IMR-90 (cell line): Measurements from ENCODE around the gene STARD7. TPM values are rescaled to one million over a fixed set of nuclear protein-coding genes. Genes with fewer than 3 reads are reported as not detected.

Source experiments
- ATAC-seq: fragments of 200-7000 bp; cut with Tn5 transposase; 2 replicates; pipeline ENCODE4 v1.9.1; 2020; ENCODE audit warnings: low read depth, mild to moderate bottlenecking, moderate library complexity
- BruUV-seq: library from RNA; stranded (reverse); fragments of 400-500 nt; replicated peaks from 2 replicates; lab custom pipeline; 2021; lab: Mats Ljungman, UMichigan
- CTCF ChIA-PET: fragments of 300-600 bp; formaldehyde crosslinking; extraction: SDS; loops from one replicate; lab custom pipeline; 2021; ENCODE audit warnings: antibody characterized with exemption; lab: Yijun Ruan, JAX
- POLR2A ChIA-PET: fragments of 300-600 bp; sonication (Branson Sonifier 250); formaldehyde crosslinking; loops from one replicate; lab custom pipeline; 2022; ENCODE audit warnings: antibody characterized with exemption; ENCODE audit not compliant: unreplicated experiment; lab: Charles Lee
- DNase-seq: peaks from one replicate; pipeline ENCODE4 v3.0.0; 2013
- H2AFZ ChIP-seq: replicated peaks from 2 replicates; pipeline ENCODE3; 2013; ENCODE audit warnings: low read length, mild to moderate bottlenecking; ENCODE audit not compliant: poor library complexity
- H2AK5ac ChIP-seq: 2 replicates; pipeline ENCODE4 v1.6.1; 2013; ENCODE audit warnings: low read depth, low read length, inconsistent platforms
- H2AK9ac ChIP-seq: replicated peaks from 2 replicates; pipeline ENCODE3; 2013; ENCODE audit warnings: mild to moderate bottlenecking, low read depth, low read length, moderate library complexity; ENCODE audit not compliant: poor library complexity
- H2BK120ac ChIP-seq: 2 replicates; pipeline ENCODE4 v1.6.1; 2013; ENCODE audit warnings: low read depth, low read length, inconsistent platforms
- H2BK15ac ChIP-seq: 3 replicates; pipeline ENCODE4 v1.6.1; 2013; ENCODE audit warnings: low read depth, low read length, inconsistent platforms
- H2BK20ac ChIP-seq: 2 replicates; pipeline ENCODE4 v1.6.1; 2013; ENCODE audit warnings: low read depth, mild to moderate bottlenecking, inconsistent platforms, low read length, moderate library complexity
- H2BK5ac ChIP-seq: 2 replicates; pipeline ENCODE4 v1.6.1; 2013; ENCODE audit warnings: mild to moderate bottlenecking, low read depth, low read length, inconsistent platforms; ENCODE audit not compliant: poor library complexity, severe bottlenecking
- H3K14ac ChIP-seq: replicated peaks from 2 replicates; pipeline ENCODE4 v1.6.1; 2013; ENCODE audit warnings: low read depth, low read length, inconsistent platforms
- H3K18ac ChIP-seq: 2 replicates; pipeline ENCODE4 v1.6.1; 2013; ENCODE audit warnings: low read depth, low read length, control low read depth
- H3K23ac ChIP-seq: 2 replicates; pipeline ENCODE4 v1.6.1; 2013; ENCODE audit warnings: low read depth, low read length, inconsistent platforms
- H3K27ac ChIP-seq: 2 replicates; pipeline ENCODE4 v1.5.1; 2013; ENCODE audit warnings: mild to moderate bottlenecking, control low read depth, low read length; ENCODE audit not compliant: insufficient read depth
- H3K27me3 ChIP-seq: 2 replicates; pipeline ENCODE4 v1.6.1; 2013; ENCODE audit warnings: low read length; ENCODE audit not compliant: control insufficient read depth, insufficient read depth
- H3K36me3 ChIP-seq: 2 replicates; pipeline ENCODE4 v1.6.1; 2013; ENCODE audit warnings: low read length, mixed read lengths; ENCODE audit not compliant: control insufficient read depth, insufficient read depth
- H3K4ac ChIP-seq: 2 replicates; pipeline ENCODE4 v1.6.1; 2013; ENCODE audit warnings: low read depth, low read length, inconsistent platforms
- H3K4me1 ChIP-seq: 2 replicates; pipeline ENCODE4 v1.6.1; 2013; ENCODE audit warnings: low read length, mixed read lengths; ENCODE audit not compliant: control insufficient read depth, insufficient read depth
- H3K4me2 ChIP-seq: 2 replicates; pipeline ENCODE4 v1.6.1; 2013; ENCODE audit warnings: low read depth, mild to moderate bottlenecking, control low read depth, low read length, moderate library complexity
- H3K4me3 ChIP-seq: 2 replicates; pipeline ENCODE4 v1.5.1; 2013; ENCODE audit warnings: low read depth, mild to moderate bottlenecking, control low read depth, low read length, moderate library complexity; ENCODE audit not compliant: insufficient read depth
- H3K56ac ChIP-seq: 2 replicates; pipeline ENCODE4 v1.6.1; 2013; ENCODE audit warnings: low read length, inconsistent platforms; ENCODE audit not compliant: insufficient read depth; ENCODE audit errors: extremely low read depth
- H3K79me1 ChIP-seq, 2 experiments: 2 replicates each; pipeline ENCODE4 v1.6.1; 2013; ENCODE audit warnings: low read length in 2 of 2, inconsistent platforms in 1 of 2, low read depth in 1 of 2
- H3K9ac ChIP-seq: 2 replicates; pipeline ENCODE4 v1.6.1; 2013; ENCODE audit warnings: low read depth, low read length, control low read depth
- H3K9me1 ChIP-seq: 2 replicates; pipeline ENCODE4 v1.6.1; 2013; ENCODE audit warnings: low read length, inconsistent platforms; ENCODE audit not compliant: insufficient read depth
- H3K9me3 ChIP-seq: 2 replicates; pipeline ENCODE4 v1.6.1; 2013; ENCODE audit warnings: low read length; ENCODE audit not compliant: control insufficient read depth, insufficient read depth
- H4K20me1 ChIP-seq: 2 replicates; pipeline ENCODE4 v1.6.1; 2013; ENCODE audit warnings: low read length, inconsistent platforms; ENCODE audit not compliant: insufficient read depth
- H4K5ac ChIP-seq: 2 replicates; pipeline ENCODE4 v1.6.1; 2013; ENCODE audit warnings: mild to moderate bottlenecking, low read depth, low read length, control low read depth
- H4K8ac ChIP-seq, 2 experiments: 2 replicates each; pipeline ENCODE4 v1.6.1; 2013; ENCODE audit warnings: low read depth in 2 of 2, low read length in 2 of 2, control low read depth in 1 of 2, inconsistent platforms in 1 of 2
- H4K91ac ChIP-seq: 2 replicates; pipeline ENCODE4 v1.6.1; 2013; ENCODE audit warnings: low read depth, low read length, inconsistent platforms; ENCODE audit not compliant: insufficient read depth
- BHLHE40 ChIP-seq: fragments of 150-350 bp; IDR thresholded peaks from 2 replicates; pipeline ENCODE4 v1.6.1; 2016; ENCODE audit warnings: mild to moderate bottlenecking, low read depth, low read length
- CEBPB ChIP-seq: IDR thresholded peaks from 2 replicates; pipeline ENCODE4 v1.6.1; 2012; ENCODE audit warnings: low read depth, low read length, improper control_type of control experiment
- CHD1 ChIP-seq: IDR thresholded peaks from 2 replicates; pipeline ENCODE4 v1.6.1; 2012; ENCODE audit warnings: low read depth, low read length, improper control_type of control experiment
- CTCF ChIP-seq: conservative IDR thresholded peaks from 2 replicates; pipeline ENCODE4 v1.5.1; 2012; ENCODE audit warnings: mild to moderate bottlenecking, low read depth, low read length, improper control_type of control experiment
- ELK1 ChIP-seq: fragments of 150-350 bp; IDR thresholded peaks from 2 replicates; pipeline ENCODE4 v1.6.1; 2016; ENCODE audit warnings: low read depth, mild to moderate bottlenecking, low read length, moderate library complexity, borderline replicate concordance
- FOS ChIP-seq: fragments of 150-350 bp; IDR thresholded peaks from 2 replicates; pipeline ENCODE4 v1.6.1; 2016; ENCODE audit warnings: low read depth, low read length
- MAFK ChIP-seq: IDR thresholded peaks from 2 replicates; pipeline ENCODE4 v1.6.1; 2012; ENCODE audit warnings: low read depth, low read length, improper control_type of control experiment
- MAZ ChIP-seq: IDR thresholded peaks from 2 replicates; pipeline ENCODE4 v1.6.1; 2012; ENCODE audit warnings: low read depth, mild to moderate bottlenecking, low read length, improper control_type of control experiment, moderate library complexity, borderline replicate concordance
- MXI1 ChIP-seq: IDR thresholded peaks from 2 replicates; pipeline ENCODE4 v1.6.1; 2012; ENCODE audit warnings: low read depth, mild to moderate bottlenecking, low read length, moderate library complexity, borderline replicate concordance
- NFE2L2 ChIP-seq: fragments of 150-350 bp; IDR thresholded peaks from 2 replicates; pipeline ENCODE4 v1.6.1; 2016; ENCODE audit warnings: low read depth, mild to moderate bottlenecking, low read length
- POLR2A ChIP-seq: IDR thresholded peaks from 2 replicates; pipeline ENCODE4 v1.6.1; 2012; ENCODE audit warnings: mild to moderate bottlenecking, low read depth, low read length
- RAD21 ChIP-seq: IDR thresholded peaks from 2 replicates; pipeline ENCODE4 v1.6.1; 2012; ENCODE audit warnings: low read length, improper control_type of control experiment
- RCOR1 ChIP-seq: IDR thresholded peaks from 2 replicates; pipeline ENCODE4 v1.6.1; 2012; ENCODE audit warnings: mild to moderate bottlenecking, low read length, improper control_type of control experiment; ENCODE audit not compliant: insufficient replicate concordance
- RFX5 ChIP-seq: IDR thresholded peaks from 2 replicates; pipeline ENCODE4 v1.8.0; 2012; ENCODE audit warnings: low read depth, mild to moderate bottlenecking, low read length, moderate library complexity
- SMC3 ChIP-seq: fragments of 150-350 bp; IDR thresholded peaks from 2 replicates; pipeline ENCODE4 v1.6.1; 2016; ENCODE audit warnings: low read depth, mild to moderate bottlenecking, antibody characterized with exemption, low read length, moderate library complexity
- WGBS, 2 experiments: methylation state at CpG; one replicate each; pipeline versions ENCODE4 v1.1.5 to v1.1.7; 2013; ENCODE audit warnings: missing lambda C conversion rate in 2 of 2; ENCODE audit not compliant: insufficient read length in 1 of 2; ENCODE audit errors: extremely low coverage in 2 of 2; 5-methylcytosine and 5-hydroxymethylcytosine counted together
- dilution Hi-C: fragments of 300-500 bp; cut with HindIII; formaldehyde crosslinking; loops from one replicate; pipeline ENCODE4 v1.14.3; 2018; ENCODE audit warnings: low sequenced_read_pairs; ENCODE audit not compliant: unreplicated experiment
- in situ Hi-C: fragments of 300-500 bp; cut with MboI; formaldehyde crosslinking; loops from 3 replicates; pipeline ENCODE4 v1.14.3; 2019; ENCODE audit warnings: low sequenced_read_pairs, inconsistent platforms, mixed read lengths
- intact Hi-C: fragments of 100-400 bp; cut with micrococcal nuclease; formaldehyde crosslinking; loops from 2 replicates; pipeline ENCODE4 v1.10.0; 2022
- polyA plus RNA-seq, 3 experiments: library from polyadenylated mRNA; depleted of rRNA; stranded (reverse); fragments of >200 nt; gene quantifications; 2 replicates each; pipeline ENCODE4 v1.2.3, GENCODE V29; 2012; ENCODE audit warnings: low replicate concordance in 1 of 3
- total RNA-seq: library from RNA; depleted of rRNA; stranded (reverse); fragments of >200 nt; gene quantifications from 2 replicates; pipeline ENCODE4 v1.2.3, GENCODE V29; 2012

Gene STARD7
- total and polyA plus RNA-seq, 2 of the 4 experiments (the other 2 are of a cell fraction), result 61.7 to 138 TPM

GRCh38 chr2:96251721-96252292, 43.2 kb upstream of the STARD7 start:
- Histone ChIP-seq H2AK5ac (peak overlapping the region; percentile 48; the same call in 1 of the 2 replicates), H3K18ac (no peak overlapping the region), H3K27ac (peak overlapping the region; percentile 53), H3K23ac (peak overlapping the region; percentile 71), H2BK5ac (peak overlapping the region; percentile 55), H4K5ac (no peak overlapping the region), H2BK15ac (no peak overlapping the region), H3K9me1 (peaks cover 26% of the 10 kb centered on the region), H3K27me3 (no peaks in the 10 kb centered on the region), H3K4me2 (peak overlapping the region; percentile 51), H3K4me3 (no peak overlapping the region), H3K4me1 (peaks cover 11% of the 10 kb centered on the region), H4K20me1 (peaks cover 9% of the 10 kb centered on the region), H3K9ac (peak overlapping the region; percentile 10; the same call in 1 of the 2 replicates), H2AFZ (peak overlapping the region; percentile 77), H2AK9ac (peak overlapping the region; percentile 75), H2BK20ac (no peak overlapping the region), H4K8ac (peak overlapping the region in 1 of 2 experiments; percentile 61; a peak in 2 of 4 replicates), H3K56ac (no peak overlapping the region; the same call in 1 of the 2 replicates), H3K36me3 (peaks cover 35% of the 10 kb centered on the region), H3K14ac (peak overlapping the region; percentile 28; the same call in 1 of the 2 replicates), H4K91ac (0 out of 2 replicates have a peak overlapping the region, but pooled peaks have one; percentile 17), H3K4ac (peak overlapping the region; percentile 51), H2BK120ac (0 out of 2 replicates have a peak overlapping the region, but pooled peaks have one; percentile 2), H3K9me3 (no peaks in the 10 kb centered on the region), H3K79me1 (peaks cover 11 to 35% of the 10 kb centered on the region in 2 experiments; a peak in 3 of 4 replicates)
- in situ Hi-C loops, result loop anchor here (25.0 kb wide), 1 partner anchor 240 kb away; no protein-coding TSS in a partner anchor
- ChIA-PET CTCF (no interaction called here), POLR2A (no interaction called here)
- ATAC-seq (peak; percentile 98), DNase-seq (peak; percentile 97)
- intact Hi-C loops, result no loop called here
- 30% methylated on average over 3 of the region's 6 CpGs; no CpG with 5 or more reads in 1 of the 2 experiments for WGBS, 2 experiments
- dilution Hi-C loops, result no loop called here
- TSS peak; percentile 47 for BruUV-seq
- peak; percentile 32; the same call in 1 of the 2 replicates for TF ChIP-seq FOS
- peak; percentile 47; the same call in 1 of the 2 replicates for TF ChIP-seq MXI1
- no peak for TF ChIP-seq RCOR1
- no peak; the same call in 1 of the 2 replicates for TF ChIP-seq SMC3
- no peak for TF ChIP-seq CEBPB
- TF ChIP-seq BHLHE40, result no peak
- TF ChIP-seq CHD1, result no peak
- no peak for TF ChIP-seq ELK1
- TF ChIP-seq MAFK, result no peak
- TF ChIP-seq RAD21, result no peak
- peak; percentile 67; the same call in 1 of the 2 replicates for TF ChIP-seq RFX5
- no peak for TF ChIP-seq POLR2A
- peak; percentile 61; the same call in 1 of the 2 replicates for TF ChIP-seq MAZ
- TF ChIP-seq NFE2L2, result no peak
- TF ChIP-seq CTCF, result no peak
